Muscle layer of duodenum (tissue), 2 donors: ENCODE data around the gene PGBD1.

Experiments used
- H3K27ac ChIP-seq: one replicate; pipeline ENCODE4 v1.7.0; 2013; ENCODE audit warnings: mild to moderate bottlenecking, low read length
- H3K27me3 ChIP-seq: one replicate; pipeline ENCODE4 v1.7.0; 2013; ENCODE audit warnings: low read depth, mild to moderate bottlenecking, control low read depth, low read length
- H3K36me3 ChIP-seq, 2 donors: one replicate each; pipeline ENCODE4 v1.7.0; 2013; ENCODE audit warnings: low read length in 2 of 2, control low read depth in 1 of 2, mild to moderate bottlenecking in 1 of 2; ENCODE audit not compliant: insufficient read depth in 2 of 2, control insufficient read depth in 1 of 2
- H3K4me1 ChIP-seq, 2 donors: one replicate each; pipeline ENCODE4 v1.7.0; 2013; ENCODE audit warnings: low read length in 2 of 2, mild to moderate bottlenecking in 2 of 2, control low read depth in 1 of 2, moderate library complexity in 1 of 2; ENCODE audit not compliant: insufficient read depth in 2 of 2, control insufficient read depth in 1 of 2
- H3K4me3 ChIP-seq, 2 donors: one replicate each; pipeline ENCODE4 v1.7.0; 2013; ENCODE audit warnings: low read length in 2 of 2, low read depth in 1 of 2, mild to moderate bottlenecking in 1 of 2
- H3K9me3 ChIP-seq, 2 donors: one replicate each; pipeline ENCODE4 v1.7.0; 2013; ENCODE audit warnings: low read length in 2 of 2, control low read depth in 1 of 2, mild to moderate bottlenecking in 1 of 2; ENCODE audit not compliant: control insufficient read depth in 1 of 2
- donor health status: healthy.

PGBD1 gene

DNA sequence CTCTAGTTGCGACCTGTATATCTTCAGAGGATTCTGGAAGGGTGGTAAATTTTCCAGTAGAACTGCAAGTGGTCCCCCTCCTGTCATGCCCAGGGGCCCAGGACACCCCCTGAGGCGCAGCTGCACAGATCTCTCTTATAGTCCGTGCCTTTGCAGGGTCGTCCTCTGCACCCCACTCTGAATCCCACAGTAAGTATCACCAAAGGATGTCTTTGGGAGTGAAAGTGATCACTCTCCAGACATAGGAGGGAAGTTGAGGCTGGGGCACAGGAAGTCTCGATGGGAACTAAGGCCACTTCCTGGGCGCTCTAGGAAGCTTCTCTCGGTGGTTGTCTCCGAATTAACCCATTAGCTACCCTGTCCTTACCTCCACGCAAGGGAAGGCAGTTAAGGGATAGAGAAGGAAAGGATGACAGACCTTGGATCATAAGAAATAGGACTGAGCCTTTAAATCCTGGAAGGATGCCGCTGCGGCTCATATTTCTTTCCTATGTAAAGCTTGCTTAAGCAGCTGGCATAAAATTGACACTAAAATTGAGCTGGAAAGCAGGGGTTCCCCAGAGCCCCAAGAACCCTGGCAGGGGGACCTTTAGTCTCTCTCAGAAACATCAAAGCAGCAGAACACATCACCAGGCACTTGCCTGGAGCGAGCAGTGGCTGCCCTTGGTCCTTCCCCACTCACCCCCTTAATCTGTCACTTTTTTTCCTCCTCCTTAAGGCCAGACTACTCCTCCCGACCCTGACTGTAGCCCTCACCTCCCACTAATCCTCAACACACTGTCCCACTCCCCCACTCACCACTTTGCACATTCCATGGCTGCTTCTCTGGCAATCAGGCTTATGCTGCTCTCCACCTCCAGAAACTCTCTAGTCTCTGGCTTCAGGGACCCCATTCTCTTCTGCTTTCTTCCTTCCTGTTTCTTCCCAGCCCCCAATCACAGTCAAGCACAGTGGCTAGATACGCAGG, 29.1 kb upstream of the PGBD1 start, which contains the start of gene ZKSCAN4:
ZKSCAN4 (minus strand) TSS at position 261 of the 967 bp plus-strand sequence. CDS start 289 bp downstream, outside the sequence.
- peaks cover 0 to 21% of the 10 kb centered on the region in 2 donors for H3K36me3 ChIP-seq
- H3K9me3 ChIP-seq, result no peaks in the 10 kb centered on the region
- peaks cover 6 to 17% of the 10 kb centered on the region in 2 donors for H3K4me1 ChIP-seq
- peak within 1 kb of the TSS; percentile 53 for H3K27ac ChIP-seq
- peak within 1 kb of the TSS; percentile 87 to 100 for H3K4me3 ChIP-seq
- H3K27me3 ChIP-seq, result no peaks in the 10 kb centered on the region

DNA sequence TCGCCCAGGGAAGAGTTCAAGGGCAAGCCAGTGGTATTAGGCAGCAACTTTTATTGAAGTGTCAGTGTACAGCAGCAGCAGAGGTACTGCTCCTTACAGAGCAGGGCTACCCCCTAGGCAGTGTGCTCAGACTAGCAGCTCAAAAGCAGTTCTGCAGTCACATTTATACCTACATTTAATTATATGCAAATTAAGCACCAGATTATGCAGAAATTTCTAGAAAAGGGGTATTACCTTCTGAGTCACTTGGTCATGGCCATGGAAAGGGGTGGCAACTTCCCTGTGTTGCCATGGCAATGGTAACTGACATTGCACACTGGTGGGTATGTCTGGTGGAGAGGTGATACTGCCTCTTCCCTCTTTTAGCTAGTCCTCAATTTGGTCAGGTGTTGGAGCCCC, 27.3 kb upstream of the PGBD1 start:
- Histone ChIP-seq H3K9me3 (no peaks in the 10 kb centered on the region), H3K27ac (no peak overlapping the region), H3K27me3 (no peaks in the 10 kb centered on the region), H3K4me3 (no peak overlapping the region), H3K4me1 (peaks cover 6 to 20% of the 10 kb centered on the region in 2 donors), H3K36me3 (peaks cover 0 to 5% of the 10 kb centered on the region in 2 donors)

DNA sequence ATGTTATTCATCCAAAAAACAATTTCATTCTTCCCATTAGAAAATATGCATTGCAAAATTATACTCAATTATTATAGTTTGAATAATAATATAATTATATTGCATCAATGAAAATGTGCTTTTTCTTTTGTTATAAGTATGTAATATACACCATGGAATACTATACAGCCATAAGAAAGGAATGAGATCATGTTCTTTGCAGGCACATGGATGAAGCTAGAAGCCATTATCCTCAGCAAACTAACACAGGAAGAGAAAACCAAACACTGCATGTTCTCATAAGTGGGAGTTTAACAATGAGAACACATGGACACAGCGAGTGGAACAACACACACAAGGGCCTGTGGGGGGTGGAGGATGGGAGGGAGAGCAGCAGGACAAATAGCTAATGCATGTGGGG, 24.3 kb upstream of the PGBD1 start:
- H3K4me1 ChIP-seq, result peaks cover 6 to 10% of the 10 kb centered on the region in 2 donors
- no peak overlapping the region for H3K27ac ChIP-seq
- no peaks in the 10 kb centered on the region for H3K36me3 ChIP-seq
- no peak overlapping the region for H3K4me3 ChIP-seq
- H3K27me3 ChIP-seq, result no peaks in the 10 kb centered on the region
- peaks cover 0 to 16% of the 10 kb centered on the region in 2 donors for H3K9me3 ChIP-seq

DNA sequence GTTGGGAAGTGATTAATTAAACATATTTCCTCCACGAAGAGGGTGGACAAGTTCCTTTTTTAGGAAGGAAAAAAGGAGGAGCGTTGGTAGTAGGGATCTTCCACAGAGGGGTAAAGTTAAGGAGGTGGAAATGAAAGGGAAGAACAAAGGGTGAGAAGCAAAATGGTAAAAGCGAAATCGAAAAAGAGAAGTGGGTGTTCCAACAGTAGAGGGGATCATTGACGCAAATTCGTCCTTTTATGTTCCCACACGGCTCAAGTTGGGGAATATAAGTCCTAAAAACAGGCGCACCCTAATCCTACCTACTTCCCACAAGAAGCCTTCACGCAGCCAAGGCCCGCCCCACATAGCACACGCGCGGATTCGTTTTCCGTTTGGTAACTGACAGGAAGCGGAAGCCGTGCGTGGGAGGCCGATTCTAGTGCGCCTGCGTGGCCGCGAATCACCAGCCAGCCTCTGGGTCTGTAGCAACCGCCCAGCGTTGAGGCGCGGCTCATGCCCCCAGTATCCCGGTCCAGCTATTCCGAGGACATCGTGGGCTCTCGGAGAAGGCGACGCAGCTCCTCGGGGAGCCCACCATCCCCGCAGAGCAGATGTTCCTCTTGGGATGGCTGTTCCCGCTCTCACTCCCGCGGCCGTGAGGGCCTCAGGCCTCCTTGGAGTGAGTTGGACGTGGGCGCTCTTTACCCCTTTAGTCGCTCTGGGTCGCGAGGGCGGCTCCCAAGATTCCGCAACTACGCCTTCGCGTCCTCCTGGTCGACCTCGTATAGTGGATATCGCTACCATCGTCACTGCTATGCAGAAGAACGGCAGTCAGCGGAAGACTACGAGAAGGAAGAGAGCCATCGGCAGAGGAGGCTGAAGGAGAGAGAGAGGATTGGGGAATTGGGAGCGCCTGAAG, 22.2 kb upstream of the PGBD1 start, which contains the start of gene NKAPL:
NKAPL (plus strand) TSS at position 421 of the 901 bp plus-strand sequence; CDS start at position 496, 75 bp downstream.
- peaks cover 0 to 3% of the 10 kb centered on the region in 2 donors for H3K4me1 ChIP-seq
- peaks cover 0 to 16% of the 10 kb centered on the region in 2 donors for H3K9me3 ChIP-seq
- peak within 1 kb of the TSS; percentile 61 to 68 for H3K4me3 ChIP-seq
- H3K27ac ChIP-seq, result no peak within 1 kb of the TSS
- H3K36me3 ChIP-seq, result no peaks in the 10 kb centered on the region
- H3K27me3 ChIP-seq, result no peaks in the 10 kb centered on the region

DNA sequence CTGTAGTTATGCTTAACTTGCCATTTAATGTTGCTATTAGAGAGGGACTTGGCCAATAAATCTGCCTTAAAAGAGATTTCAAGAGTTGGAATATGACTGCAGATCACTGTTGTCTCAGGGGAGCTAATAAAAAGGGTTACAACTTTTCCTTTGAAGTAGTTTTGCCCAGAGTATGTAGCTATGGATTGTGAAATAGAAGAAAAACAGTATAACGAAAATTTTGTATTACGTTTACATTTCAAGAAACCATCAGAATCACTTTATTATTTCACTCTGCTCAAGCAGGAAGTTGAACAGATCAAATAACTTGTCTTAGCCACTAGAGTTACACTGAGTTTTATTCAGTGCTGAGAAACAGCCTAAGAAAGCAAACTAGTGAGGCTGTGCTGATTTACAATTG, 17.4 kb upstream of the PGBD1 start:
- Histone ChIP-seq H3K27ac (no peak overlapping the region), H3K4me3 (no peak overlapping the region), H3K36me3 (no peaks in the 10 kb centered on the region), H3K27me3 (no peaks in the 10 kb centered on the region), H3K9me3 (peaks cover 0 to 16% of the 10 kb centered on the region in 2 donors), H3K4me1 (peaks cover 7 to 14% of the 10 kb centered on the region in 2 donors)

DNA sequence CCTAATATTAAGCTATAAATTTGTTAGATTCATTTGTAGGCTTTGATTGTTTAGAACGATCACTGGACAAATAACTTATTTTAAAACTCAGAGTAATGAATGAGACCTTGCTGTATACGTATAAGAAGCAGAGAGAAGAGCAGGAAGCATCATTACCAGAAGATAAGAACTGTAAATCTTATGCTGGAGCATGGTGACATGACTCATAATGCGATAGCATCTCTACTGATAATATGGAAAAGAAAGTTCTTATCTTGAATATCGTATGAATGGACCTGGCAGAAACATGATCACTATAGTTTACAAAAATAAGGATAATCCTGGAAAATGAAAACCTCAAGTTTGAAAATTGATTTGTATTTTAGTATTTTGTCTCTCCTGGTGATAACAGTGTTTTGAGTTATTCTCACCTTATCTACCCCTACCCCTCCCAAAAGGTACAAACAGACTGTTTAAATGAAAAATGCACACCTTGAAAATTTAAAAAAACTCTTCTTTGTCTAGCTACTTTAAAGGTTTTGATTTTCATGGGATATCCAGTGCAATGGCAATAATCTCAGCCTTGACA, 16.5 kb upstream of the PGBD1 start:
- Histone ChIP-seq H3K9me3 (peaks cover 0 to 10% of the 10 kb centered on the region in 2 donors), H3K4me1 (peaks cover 7 to 14% of the 10 kb centered on the region in 2 donors), H3K4me3 (no peak overlapping the region)

DNA sequence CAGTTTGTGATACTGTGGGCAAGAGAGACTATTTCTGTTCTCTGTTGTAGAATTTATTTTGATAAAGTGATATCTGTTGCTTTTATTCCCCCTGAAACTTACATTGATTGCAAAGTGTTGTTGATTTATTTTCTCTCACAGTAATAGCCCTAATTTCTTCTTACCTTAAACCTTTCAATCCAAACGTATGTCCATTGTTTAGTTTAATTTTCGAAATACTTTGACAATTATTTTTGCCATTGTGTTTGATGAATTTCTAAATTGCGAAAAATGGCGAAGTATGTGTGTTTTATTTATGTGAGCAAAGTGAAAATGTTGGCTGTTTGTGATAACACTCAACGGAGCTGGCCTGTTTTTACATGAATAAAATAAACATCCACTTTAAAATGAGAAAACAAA, 14.8 kb upstream of the PGBD1 start:
- H3K4me3 ChIP-seq, result peak overlapping the region; percentile 80 to 94
- no peaks in the 10 kb centered on the region for H3K9me3 ChIP-seq
- no peaks in the 10 kb centered on the region for H3K36me3 ChIP-seq
- H3K27ac ChIP-seq, result peak overlapping the region; percentile 86
- H3K27me3 ChIP-seq, result no peaks in the 10 kb centered on the region
- H3K4me1 ChIP-seq, result peaks cover 7 to 14% of the 10 kb centered on the region in 2 donors

More for the DNA sequence above, 16.5 kb upstream of the PGBD1 start:
- no peak overlapping the region for H3K27ac ChIP-seq
- H3K36me3 ChIP-seq, result no peaks in the 10 kb centered on the region
- no peaks in the 10 kb centered on the region for H3K27me3 ChIP-seq

DNA sequence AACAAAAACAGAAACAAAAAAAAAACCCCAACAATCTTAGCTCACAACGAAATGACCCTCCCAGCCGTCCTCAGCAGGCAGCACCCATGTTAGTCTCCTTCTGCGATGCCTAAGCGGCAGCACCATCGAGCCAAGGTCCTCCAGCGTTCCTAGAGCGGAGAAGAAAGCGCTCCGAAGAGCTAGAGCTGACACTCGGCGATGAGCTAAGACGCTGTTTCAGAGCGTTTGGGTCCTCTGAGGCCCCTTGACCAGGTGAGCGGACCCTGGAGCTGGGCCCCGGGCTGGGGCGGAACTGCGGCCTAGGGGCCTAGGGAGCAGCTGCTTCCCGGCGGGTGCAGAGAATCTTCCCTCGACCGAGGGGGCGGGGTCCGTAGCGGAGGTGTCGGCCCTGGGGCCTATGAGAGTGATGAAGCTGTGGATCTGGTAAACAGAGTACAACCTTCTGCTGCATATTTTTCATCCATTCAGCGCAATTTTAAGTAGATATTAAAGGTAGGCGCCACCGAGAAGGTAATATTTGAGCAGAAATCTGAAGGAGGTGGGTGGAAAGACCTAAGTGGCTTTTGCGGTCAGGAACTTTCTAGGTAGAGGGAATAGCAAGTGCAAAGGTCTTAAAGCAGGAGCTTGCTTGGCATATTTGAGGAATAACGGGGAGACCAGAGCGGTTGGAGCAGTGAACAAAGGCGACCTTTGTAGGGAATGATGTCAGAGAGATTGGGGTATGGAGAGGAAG, 14.2 kb upstream of the PGBD1 start, which contains the start of gene ZSCAN26:
ZSCAN26 (plus strand) TSS at position 182 of the 733 bp plus-strand sequence. CDS start 4,777 bp downstream, outside the sequence.
- peaks cover 7 to 14% of the 10 kb centered on the region in 2 donors for H3K4me1 ChIP-seq
- no peaks in the 10 kb centered on the region for H3K27me3 ChIP-seq
- H3K9me3 ChIP-seq, result no peaks in the 10 kb centered on the region
- H3K4me3 ChIP-seq, result peak within 1 kb of the TSS; percentile 80 to 94
- H3K36me3 ChIP-seq, result peaks cover 4 to 5% of the 10 kb centered on the region in 2 donors
- H3K27ac ChIP-seq, result peak within 1 kb of the TSS; percentile 86

DNA sequence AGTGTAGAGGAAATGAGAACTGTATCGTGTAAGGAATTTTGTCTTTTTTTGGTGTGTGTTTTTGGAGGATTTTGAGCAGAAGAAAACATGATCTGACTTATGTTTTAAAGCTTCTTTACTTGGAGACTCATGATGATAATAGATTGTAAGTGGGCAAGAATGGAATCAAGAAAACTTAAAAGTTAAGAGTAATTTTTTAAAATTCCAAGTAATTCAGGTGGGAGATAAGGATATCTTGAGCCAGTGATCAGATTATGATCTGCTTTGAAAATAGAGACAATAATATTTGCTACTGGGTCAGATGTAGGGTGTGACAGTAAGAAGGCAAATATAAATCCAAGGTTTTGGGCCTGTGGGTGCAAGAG, 13.7 kb upstream of the PGBD1 start:
- peak overlapping the region; percentile 86 for H3K27ac ChIP-seq
- peaks cover 9 to 10% of the 10 kb centered on the region in 2 donors for H3K36me3 ChIP-seq
- no peaks in the 10 kb centered on the region for H3K27me3 ChIP-seq
- H3K4me3 ChIP-seq, result peak overlapping the region; percentile 80 to 94
- no peaks in the 10 kb centered on the region for H3K9me3 ChIP-seq
- peaks cover 7 to 14% of the 10 kb centered on the region in 2 donors for H3K4me1 ChIP-seq

DNA sequence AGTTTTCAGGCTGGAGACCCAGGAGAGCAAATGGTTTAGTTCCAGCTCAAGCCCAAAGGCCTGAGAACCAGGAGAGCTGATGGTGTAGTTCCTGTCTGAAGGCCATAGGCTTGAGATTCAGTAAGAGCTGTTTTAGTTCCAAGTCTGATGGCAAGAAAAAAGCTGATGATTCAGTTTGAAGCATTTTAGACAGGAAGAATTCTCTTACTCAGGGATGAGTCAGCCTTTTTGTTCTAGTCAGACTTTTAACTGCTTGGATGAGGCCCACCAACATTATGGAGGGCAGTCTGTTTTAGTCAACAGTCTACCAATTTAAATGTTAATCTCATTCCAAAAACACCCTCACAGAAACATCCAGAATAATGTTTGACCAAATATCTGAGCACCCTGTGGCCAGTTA, 11.9 kb upstream of the PGBD1 start:
- Histone ChIP-seq H3K27ac (no peak overlapping the region), H3K9me3 (no peaks in the 10 kb centered on the region), H3K36me3 (peaks cover 18 to 27% of the 10 kb centered on the region in 2 donors)

More for the DNA sequence above, 11.9 kb upstream of the PGBD1 start:
- H3K4me3 ChIP-seq, result no peak overlapping the region
- H3K4me1 ChIP-seq, result peaks cover 7 to 14% of the 10 kb centered on the region in 2 donors
- no peaks in the 10 kb centered on the region for H3K27me3 ChIP-seq
